Measurements from ENCODE around the gene GBF1. TPM values are rescaled to one million over a fixed set of nuclear protein-coding genes. Genes with fewer than 3 reads are reported as not detected.

The GBF1 gene
- total RNA-seq, 1 donor = 38.0 TPM

- Histone ChIP-seq H4K20me1 (ENCODE audit: insufficient read depth, low read length) (peaks cover 24% of the 10 kb centered on the region), H3K27ac (ENCODE audit: low read depth, low read length) (no peak overlapping the region), H3K4me1 (ENCODE audit: insufficient read depth, low read length) (peaks cover 29% of the 10 kb centered on the region), H3K4me3 (ENCODE audit: insufficient read depth, low read length) (no peak overlapping the region), H3K4me2 (ENCODE audit: insufficient read depth, low read length) (no peak overlapping the region), H3K9me3 (ENCODE audit: low read depth, low read length) (no peaks in the 10 kb centered on the region), H3K79me2 (ENCODE audit: insufficient read depth, low read length) (peaks cover 32% of the 10 kb centered on the region), H3K27me3 (ENCODE audit: insufficient read depth, low read length) (no peaks in the 10 kb centered on the region), H2AFZ (ENCODE audit: low read length) (no peak overlapping the region), H3K36me3 (ENCODE audit: insufficient read depth, low read length) (peaks cover 7% of the 10 kb centered on the region)
- no peak for DNase-seq (ENCODE audit: insufficient read length, low spot score, missing footprints)
- TF ChIP-seq CTCF (IDR thresholded peaks at IDR 0.05; ENCODE audit: extremely low read depth, low read depth, low read length) = no peak
These were observed 95.8 kb downstream of the GBF1 start for GRCh38 chr10:102341038-102341688.

- H3K79me2 ChIP-seq (ENCODE audit: insufficient read depth, low read length) = peaks cover 41% of the 10 kb centered on the region
- H2AFZ ChIP-seq (ENCODE audit: low read length) = no peak overlapping the region
- peak overlapping the region; percentile 84 for H3K27ac ChIP-seq (ENCODE audit: low read depth, low read length)
- H3K27me3 ChIP-seq (ENCODE audit: insufficient read depth, low read length) = no peaks in the 10 kb centered on the region
- peaks cover 29% of the 10 kb centered on the region for H3K4me1 ChIP-seq (ENCODE audit: insufficient read depth, low read length)
- H3K9me3 ChIP-seq (ENCODE audit: low read depth, low read length) = no peaks in the 10 kb centered on the region
- TF ChIP-seq CTCF (IDR thresholded peaks at IDR 0.05; ENCODE audit: extremely low read depth, low read depth, low read length) = no peak
- peaks cover 32% of the 10 kb centered on the region for H4K20me1 ChIP-seq (ENCODE audit: insufficient read depth, low read length)
- H3K4me3 ChIP-seq (ENCODE audit: insufficient read depth, low read length) = no peak overlapping the region
- peaks cover 13% of the 10 kb centered on the region for H3K36me3 ChIP-seq (ENCODE audit: insufficient read depth, low read length)
- peak overlapping the region; percentile 52 for H3K4me2 ChIP-seq (ENCODE audit: insufficient read depth, low read length)
- peak; percentile 59 for DNase-seq (ENCODE audit: insufficient read length, low spot score, missing footprints)
These were observed 97.1 kb downstream of the GBF1 start for GRCh38 chr10:102342458-102342857.

GRCh38 chr10:102342958-102343357 lies 97.6 kb downstream of the GBF1 start:
- Histone ChIP-seq H3K27me3 (ENCODE audit: insufficient read depth, low read length) (no peaks in the 10 kb centered on the region), H3K4me2 (ENCODE audit: insufficient read depth, low read length) (peak overlapping the region; percentile 52), H3K4me1 (ENCODE audit: insufficient read depth, low read length) (peaks cover 29% of the 10 kb centered on the region), H3K27ac (ENCODE audit: low read depth, low read length) (peak overlapping the region; percentile 84), H4K20me1 (ENCODE audit: insufficient read depth, low read length) (peaks cover 34% of the 10 kb centered on the region), H3K9me3 (ENCODE audit: low read depth, low read length) (no peaks in the 10 kb centered on the region), H3K36me3 (ENCODE audit: insufficient read depth, low read length) (peaks cover 13% of the 10 kb centered on the region), H2AFZ (ENCODE audit: low read length) (no peak overlapping the region), H3K4me3 (ENCODE audit: insufficient read depth, low read length) (no peak overlapping the region), H3K79me2 (ENCODE audit: insufficient read depth, low read length) (peaks cover 41% of the 10 kb centered on the region)
- DNase-seq (ENCODE audit: insufficient read length, low spot score, missing footprints) = peak; percentile 74
- no peak for TF ChIP-seq CTCF (IDR thresholded peaks at IDR 0.05; ENCODE audit: extremely low read depth, low read depth, low read length)

GRCh38 chr10:102344067-102344466 lies 98.7 kb downstream of the GBF1 start:
- Histone ChIP-seq H3K79me2 (ENCODE audit: insufficient read depth, low read length) (peaks cover 44% of the 10 kb centered on the region), H4K20me1 (ENCODE audit: insufficient read depth, low read length) (peaks cover 45% of the 10 kb centered on the region), H3K27me3 (ENCODE audit: insufficient read depth, low read length) (no peaks in the 10 kb centered on the region), H3K4me2 (ENCODE audit: insufficient read depth, low read length) (peak overlapping the region; percentile 52), H3K27ac (ENCODE audit: low read depth, low read length) (peak overlapping the region; percentile 84), H3K36me3 (ENCODE audit: insufficient read depth, low read length) (peaks cover 21% of the 10 kb centered on the region), H3K9me3 (ENCODE audit: low read depth, low read length) (no peaks in the 10 kb centered on the region), H3K4me3 (ENCODE audit: insufficient read depth, low read length) (peak overlapping the region; percentile 15), H3K4me1 (ENCODE audit: insufficient read depth, low read length) (peaks cover 29% of the 10 kb centered on the region), H2AFZ (ENCODE audit: low read length) (no peak overlapping the region)
- no peak for TF ChIP-seq CTCF (IDR thresholded peaks at IDR 0.05; ENCODE audit: extremely low read depth, low read depth, low read length)
- DNase-seq (ENCODE audit: insufficient read length, low spot score, missing footprints) = peak; percentile 91

Data from osteoblast (primary cell).